Stimulated activated naive CD4-positive, alpha-beta T cell (primary cell): ENCODE data around the gene CCDC157.
A peak's percentile ranks its signal among the peaks of the same experiment; 100 is the strongest.

ENCODE experiments used
- DNase-seq, 6 experiments: peaks; one replicate each; lab custom pipeline; 2025; lab: John Stamatoyannopoulos, UW

CCDC157 gene

GRCh38 chr22:30413745-30414524 lies 57.1 kb downstream of the CCDC157 start:
- DNase-seq = peak in 2 of 6 experiments; percentile 31 to 32

DNA sequence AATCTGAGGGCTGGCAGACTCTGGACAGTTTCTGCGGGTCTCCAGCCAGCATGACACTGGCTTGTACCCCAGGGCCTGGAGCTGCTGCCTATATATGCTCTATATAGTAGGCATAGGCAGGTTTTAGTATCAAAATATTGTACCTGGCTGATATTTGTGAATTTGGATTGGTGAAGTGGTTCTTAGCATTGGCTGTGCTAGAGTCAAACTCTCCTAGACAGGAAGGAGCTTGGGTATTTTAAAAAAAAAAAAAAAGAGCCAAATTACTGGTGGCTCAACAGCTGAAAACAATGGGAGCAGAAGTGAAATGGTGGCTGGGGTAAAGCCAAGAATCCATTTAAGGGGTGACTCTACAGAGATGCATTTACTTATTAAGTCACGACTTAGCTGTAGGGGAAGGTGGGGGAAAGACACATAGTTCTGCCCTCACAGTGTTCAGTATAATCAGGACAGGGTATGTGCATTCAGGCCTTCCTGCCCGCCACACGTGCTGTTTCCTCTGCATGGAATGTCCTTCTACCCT lies 57.8 kb downstream of the CCDC157 start:
- DNase-seq = peak in 2 of 6 experiments; percentile 31 to 32

DNA sequence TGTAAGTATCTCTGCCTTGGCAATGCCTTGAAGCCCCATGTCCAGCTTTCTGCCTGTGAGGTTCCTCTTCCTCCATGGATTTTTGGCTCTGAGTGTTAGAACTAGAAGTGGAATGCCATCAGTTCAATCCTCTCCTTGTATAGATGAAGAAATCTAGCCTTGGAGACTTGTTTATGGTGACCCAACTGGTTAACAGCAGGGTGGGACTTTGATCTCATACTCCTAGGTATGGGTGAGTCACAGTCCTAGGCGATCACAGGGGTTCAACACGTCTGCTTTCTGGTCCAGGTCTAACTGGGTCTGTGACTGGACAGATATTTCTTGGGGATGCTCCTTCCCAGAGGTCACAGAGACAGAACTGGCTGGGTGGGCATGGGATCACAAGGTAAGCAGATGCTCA lies 59.6 kb downstream of the CCDC157 start:
- DNase-seq = no peak

GRCh38 chr22:30416837-30417236 lies 60.0 kb downstream of the CCDC157 start:
- DNase-seq = no peak

- DNase-seq = no peak
Observed at GRCh38 chr22:30420347-30421125, 63.7 kb downstream of the CCDC157 start.

GRCh38 chr22:30421695-30422480 lies 65.1 kb downstream of the CCDC157 start:
- no peak for DNase-seq

DNA sequence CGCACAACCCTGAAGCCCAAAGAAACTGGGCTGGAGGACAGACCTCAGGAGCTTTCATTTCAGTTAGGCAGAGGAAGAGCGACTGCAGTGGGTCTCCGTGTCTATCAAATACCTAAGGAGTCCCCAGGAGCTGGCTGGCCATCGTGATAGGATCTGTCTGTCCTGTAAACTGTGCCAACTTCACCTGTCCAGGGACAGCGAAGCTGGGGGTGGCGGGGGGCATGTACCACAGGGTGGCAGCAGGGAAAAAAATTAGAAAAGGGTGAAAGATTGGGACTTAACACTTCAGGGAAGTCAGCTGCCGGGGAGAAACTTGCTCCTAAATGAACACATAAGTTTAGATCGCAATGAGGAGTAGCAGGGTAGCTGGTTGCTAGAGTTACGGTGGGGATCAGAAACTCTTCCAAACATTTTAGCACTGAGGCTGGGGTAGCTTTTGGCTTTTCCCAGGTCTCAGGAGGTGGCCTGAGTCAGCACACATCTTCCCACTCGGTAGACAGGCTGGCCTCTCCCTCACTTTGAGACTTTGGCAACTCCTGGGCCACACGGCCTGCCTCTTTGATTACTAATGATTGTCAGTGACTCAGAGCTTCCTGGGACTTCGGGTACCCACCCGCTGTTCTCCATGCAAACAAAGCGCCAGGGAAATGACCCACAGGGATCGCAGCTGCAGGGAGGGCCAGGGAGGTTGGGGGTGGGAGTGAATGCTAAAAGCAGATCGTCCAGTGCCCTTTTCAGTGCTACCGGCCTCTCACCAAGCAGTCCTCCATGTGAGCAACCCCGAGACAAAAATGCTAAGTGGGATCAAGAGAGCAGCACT lies 65.9 kb downstream of the CCDC157 start:
- DNase-seq = peak in 1 of 6 experiments; percentile 41

- DNase-seq = peak in 1 of 6 experiments; percentile 42
Observed at GRCh38 chr22:30423301-30423958, 66.6 kb downstream of the CCDC157 start.

- peak; percentile 91 to 99 (median 98) for DNase-seq
Observed at GRCh38 chr22:30423959-30424533, 67.2 kb downstream of the CCDC157 start.

DNA sequence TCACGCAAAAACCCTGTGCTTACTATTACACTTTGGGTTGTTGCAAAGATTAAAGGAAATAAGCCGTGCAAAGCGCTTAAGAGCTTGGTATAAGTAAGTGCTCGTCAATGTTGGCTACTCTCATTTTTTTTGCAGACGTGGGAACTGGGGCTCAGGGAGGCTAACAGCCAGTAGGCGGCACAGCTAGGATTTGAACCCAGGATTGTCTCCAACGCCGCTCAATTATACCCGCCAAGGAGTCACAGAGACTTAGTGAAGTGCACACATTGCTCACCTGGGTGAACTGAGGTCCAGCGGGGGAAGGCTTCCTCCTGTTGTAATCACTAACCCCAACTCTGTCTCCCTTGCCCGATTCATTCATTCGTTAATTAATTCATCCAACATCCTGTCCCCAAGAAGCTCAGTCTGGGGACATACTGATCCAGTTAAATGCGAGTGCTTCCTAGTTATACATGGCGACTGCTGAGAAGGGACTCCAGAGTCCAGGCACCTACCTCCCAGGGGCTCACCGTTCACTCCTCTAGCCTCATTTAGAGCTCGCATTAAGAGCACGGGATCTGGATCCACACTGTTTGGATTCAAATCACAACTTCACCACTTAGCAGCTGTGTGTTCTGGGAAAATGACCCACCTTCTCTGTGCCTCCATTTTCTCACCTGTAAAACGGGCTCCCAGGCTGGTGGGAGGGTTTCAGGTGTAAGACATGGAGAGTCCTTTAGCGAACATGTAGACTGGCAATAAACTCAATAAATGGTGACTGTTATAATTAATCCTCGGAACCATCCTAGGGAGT lies 67.9 kb downstream of the CCDC157 start:
- peak in 3 of 6 experiments; percentile 8 to 67 (median 54) for DNase-seq

GRCh38 chr22:30425327-30425615 lies 68.5 kb downstream of the CCDC157 start:
- no peak for DNase-seq

GRCh38 chr22:30425616-30426387 lies 69.0 kb downstream of the CCDC157 start, which contains the start of gene MTFP1:
TSS of gene MTFP1 (plus strand) at chr22:30425768. CDS start at chr22:30425880, 112 bp downstream.
- peak; percentile 9 to 70 (median 36) for DNase-seq
